ENCODE measurements around the gene GTF2H4. TPM values are rescaled to one million over a fixed set of nuclear protein-coding genes. Genes with fewer than 3 reads are reported as not detected.

The GTF2H4 gene
- total and polyA plus RNA-seq, 10 of the 15 experiments (the other 5 are each of a cell fraction or from before 2014, with no cell fraction given): 1.1 to 43.8 (median 18.9) TPM

DNA sequence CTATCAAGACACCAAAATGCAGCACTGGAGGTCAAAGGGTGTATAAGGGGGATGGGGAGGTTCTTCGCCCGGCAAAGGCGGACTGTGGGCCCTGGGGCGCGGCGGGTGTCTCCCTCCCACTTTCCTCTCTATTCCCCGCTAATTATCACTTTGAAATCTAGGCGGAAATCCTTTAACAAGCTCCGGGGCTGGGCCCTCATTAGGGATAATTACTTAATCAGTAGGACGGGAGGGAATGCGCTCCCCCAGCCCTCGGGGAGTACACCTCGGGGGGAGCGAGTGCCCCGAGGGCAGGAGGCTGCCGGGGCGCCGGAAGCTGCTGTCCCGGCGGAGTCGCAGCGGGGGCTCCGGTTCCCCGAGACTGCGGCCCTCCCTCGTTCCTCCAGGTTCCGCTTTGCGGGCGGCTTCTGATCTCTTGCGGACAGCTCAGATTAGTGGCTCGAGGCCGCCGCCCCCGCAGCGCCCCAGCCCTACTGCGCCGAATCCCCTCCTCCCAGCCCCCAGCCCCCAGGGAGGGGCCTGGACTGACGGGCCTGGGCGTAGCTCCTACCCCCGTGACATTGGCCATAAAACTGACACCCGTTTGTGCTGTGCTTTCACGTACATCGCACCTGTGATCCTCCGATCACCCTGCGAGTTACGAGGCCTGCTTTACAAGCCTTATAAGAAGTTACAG lies 47.5 kb downstream of the GTF2H4 start (continued):
- TF ChIP-seq, protein P1, sequence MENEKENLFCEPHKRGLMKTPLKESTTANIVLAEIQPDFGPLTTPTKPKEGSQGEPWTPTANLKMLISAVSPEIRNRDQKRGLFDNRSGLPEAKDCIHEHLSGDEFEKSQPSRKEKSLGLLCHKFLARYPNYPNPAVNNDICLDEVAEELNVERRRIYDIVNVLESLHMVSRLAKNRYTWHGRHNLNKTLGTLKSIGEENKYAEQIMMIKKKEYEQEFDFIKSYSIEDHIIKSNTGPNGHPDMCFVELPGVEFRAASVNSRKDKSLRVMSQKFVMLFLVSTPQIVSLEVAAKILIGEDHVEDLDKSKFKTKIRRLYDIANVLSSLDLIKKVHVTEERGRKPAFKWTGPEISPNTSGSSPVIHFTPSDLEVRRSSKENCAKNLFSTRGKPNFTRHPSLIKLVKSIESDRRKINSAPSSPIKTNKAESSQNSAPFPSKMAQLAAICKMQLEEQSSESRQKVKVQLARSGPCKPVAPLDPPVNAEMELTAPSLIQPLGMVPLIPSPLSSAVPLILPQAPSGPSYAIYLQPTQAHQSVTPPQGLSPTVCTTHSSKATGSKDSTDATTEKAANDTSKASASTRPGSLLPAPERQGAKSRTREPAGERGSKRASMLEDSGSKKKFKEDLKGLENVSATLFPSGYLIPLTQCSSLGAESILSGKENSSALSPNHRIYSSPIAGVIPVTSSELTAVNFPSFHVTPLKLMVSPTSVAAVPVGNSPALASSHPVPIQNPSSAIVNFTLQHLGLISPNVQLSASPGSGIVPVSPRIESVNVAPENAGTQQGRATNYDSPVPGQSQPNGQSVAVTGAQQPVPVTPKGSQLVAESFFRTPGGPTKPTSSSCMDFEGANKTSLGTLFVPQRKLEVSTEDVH (IDR thresholded peaks at IDR 0.05; ENCODE audit: low read depth, partially characterized antibody): no peak
- TF ChIP-seq BCL11A (IDR thresholded peaks at IDR 0.05; ENCODE audit: low read depth, low read length) (no peak), WRNIP1 (IDR thresholded peaks at IDR 0.05; ENCODE audit: borderline replicate concordance, low read depth, low read length) (no peak), POLR2AphosphoS2 (IDR thresholded peaks at IDR 0.05; ENCODE audit: low read depth, low read length) (no peak), MTA3 (IDR thresholded peaks at IDR 0.05; ENCODE audit: borderline replicate concordance, low read length) (no peak), EZH2 (IDR thresholded peaks at IDR 0.05; ENCODE audit: borderline replicate concordance, control insufficient read depth, low read depth, low read length) (no peak), HDAC2 (IDR thresholded peaks at IDR 0.05) (no peak), RUNX3 (IDR thresholded peaks at IDR 0.05; ENCODE audit: low read length) (peak; percentile 81), POLR2A (IDR thresholded peaks at IDR 0.05; ENCODE audit: low read depth, low read length) (peak; percentile 77), EGR1 (IDR thresholded peaks at IDR 0.05; ENCODE audit: borderline replicate concordance in 1 of 2, low read depth in 2 of 2, low read length in 2 of 2) (peak in 1 of 2 experiments; percentile 95; a peak in 2 of 3 replicates), NR2C1 (IDR thresholded peaks at IDR 0.05) (peak; percentile 34), MYB (IDR thresholded peaks at IDR 0.05; ENCODE audit: borderline replicate concordance, low read depth, low read length) (no peak), SREBF1 (IDR thresholded peaks at IDR 0.05; ENCODE audit: low read length) (no peak; the same call in 1 of the 2 replicates), SPI1 (IDR thresholded peaks at IDR 0.05; ENCODE audit: borderline replicate concordance, insufficient read depth, low read depth, low read length) (peak; percentile 30; the same call in 1 of the 2 replicates)
- TF ChIP-seq, protein P2, sequence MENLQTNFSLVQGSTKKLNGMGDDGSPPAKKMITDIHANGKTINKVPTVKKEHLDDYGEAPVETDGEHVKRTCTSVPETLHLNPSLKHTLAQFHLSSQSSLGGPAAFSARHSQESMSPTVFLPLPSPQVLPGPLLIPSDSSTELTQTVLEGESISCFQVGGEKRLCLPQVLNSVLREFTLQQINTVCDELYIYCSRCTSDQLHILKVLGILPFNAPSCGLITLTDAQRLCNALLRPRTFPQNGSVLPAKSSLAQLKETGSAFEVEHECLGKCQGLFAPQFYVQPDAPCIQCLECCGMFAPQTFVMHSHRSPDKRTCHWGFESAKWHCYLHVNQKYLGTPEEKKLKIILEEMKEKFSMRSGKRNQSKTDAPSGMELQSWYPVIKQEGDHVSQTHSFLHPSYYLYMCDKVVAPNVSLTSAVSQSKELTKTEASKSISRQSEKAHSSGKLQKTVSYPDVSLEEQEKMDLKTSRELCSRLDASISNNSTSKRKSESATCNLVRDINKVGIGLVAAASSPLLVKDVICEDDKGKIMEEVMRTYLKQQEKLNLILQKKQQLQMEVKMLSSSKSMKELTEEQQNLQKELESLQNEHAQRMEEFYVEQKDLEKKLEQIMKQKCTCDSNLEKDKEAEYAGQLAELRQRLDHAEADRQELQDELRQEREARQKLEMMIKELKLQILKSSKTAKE (IDR thresholded peaks at IDR 0.05; ENCODE audit: low read depth, poor library complexity, severe bottlenecking): no peak
- TF ChIP-seq, protein P3, sequence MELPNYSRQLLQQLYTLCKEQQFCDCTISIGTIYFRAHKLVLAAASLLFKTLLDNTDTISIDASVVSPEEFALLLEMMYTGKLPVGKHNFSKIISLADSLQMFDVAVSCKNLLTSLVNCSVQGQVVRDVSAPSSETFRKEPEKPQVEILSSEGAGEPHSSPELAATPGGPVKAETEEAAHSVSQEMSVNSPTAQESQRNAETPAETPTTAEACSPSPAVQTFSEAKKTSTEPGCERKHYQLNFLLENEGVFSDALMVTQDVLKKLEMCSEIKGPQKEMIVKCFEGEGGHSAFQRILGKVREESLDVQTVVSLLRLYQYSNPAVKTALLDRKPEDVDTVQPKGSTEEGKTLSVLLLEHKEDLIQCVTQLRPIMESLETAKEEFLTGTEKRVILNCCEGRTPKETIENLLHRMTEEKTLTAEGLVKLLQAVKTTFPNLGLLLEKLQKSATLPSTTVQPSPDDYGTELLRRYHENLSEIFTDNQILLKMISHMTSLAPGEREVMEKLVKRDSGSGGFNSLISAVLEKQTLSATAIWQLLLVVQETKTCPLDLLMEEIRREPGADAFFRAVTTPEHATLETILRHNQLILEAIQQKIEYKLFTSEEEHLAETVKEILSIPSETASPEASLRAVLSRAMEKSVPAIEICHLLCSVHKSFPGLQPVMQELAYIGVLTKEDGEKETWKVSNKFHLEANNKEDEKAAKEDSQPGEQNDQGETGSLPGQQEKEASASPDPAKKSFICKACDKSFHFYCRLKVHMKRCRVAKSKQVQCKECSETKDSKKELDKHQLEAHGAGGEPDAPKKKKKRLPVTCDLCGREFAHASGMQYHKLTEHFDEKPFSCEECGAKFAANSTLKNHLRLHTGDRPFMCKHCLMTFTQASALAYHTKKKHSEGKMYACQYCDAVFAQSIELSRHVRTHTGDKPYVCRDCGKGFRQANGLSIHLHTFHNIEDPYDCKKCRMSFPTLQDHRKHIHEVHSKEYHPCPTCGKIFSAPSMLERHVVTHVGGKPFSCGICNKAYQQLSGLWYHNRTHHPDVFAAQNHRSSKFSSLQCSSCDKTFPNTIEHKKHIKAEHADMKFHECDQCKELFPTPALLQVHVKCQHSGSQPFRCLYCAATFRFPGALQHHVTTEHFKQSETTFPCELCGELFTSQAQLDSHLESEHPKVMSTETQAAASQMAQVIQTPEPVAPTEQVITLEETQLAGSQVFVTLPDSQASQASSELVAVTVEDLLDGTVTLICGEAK (IDR thresholded peaks at IDR 0.05; ENCODE audit: borderline replicate concordance): peak; percentile 90
- TF ChIP-seq, protein P4, sequence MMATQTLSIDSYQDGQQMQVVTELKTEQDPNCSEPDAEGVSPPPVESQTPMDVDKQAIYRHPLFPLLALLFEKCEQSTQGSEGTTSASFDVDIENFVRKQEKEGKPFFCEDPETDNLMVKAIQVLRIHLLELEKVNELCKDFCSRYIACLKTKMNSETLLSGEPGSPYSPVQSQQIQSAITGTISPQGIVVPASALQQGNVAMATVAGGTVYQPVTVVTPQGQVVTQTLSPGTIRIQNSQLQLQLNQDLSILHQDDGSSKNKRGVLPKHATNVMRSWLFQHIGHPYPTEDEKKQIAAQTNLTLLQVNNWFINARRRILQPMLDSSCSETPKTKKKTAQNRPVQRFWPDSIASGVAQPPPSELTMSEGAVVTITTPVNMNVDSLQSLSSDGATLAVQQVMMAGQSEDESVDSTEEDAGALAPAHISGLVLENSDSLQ (IDR thresholded peaks at IDR 0.05): peak; percentile 67
- TF ChIP-seq, protein P5, sequence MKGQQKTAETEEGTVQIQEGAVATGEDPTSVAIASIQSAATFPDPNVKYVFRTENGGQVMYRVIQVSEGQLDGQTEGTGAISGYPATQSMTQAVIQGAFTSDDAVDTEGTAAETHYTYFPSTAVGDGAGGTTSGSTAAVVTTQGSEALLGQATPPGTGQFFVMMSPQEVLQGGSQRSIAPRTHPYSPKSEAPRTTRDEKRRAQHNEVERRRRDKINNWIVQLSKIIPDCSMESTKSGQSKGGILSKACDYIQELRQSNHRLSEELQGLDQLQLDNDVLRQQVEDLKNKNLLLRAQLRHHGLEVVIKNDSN (IDR thresholded peaks at IDR 0.05; ENCODE audit: borderline replicate concordance, extremely low read length, insufficient read depth, low read depth, low read length): no peak
